ENCODE measurements around the gene RTN4IP1.

RTN4IP1 gene

GRCh38 chr6:106540907-106541306 is 88.4 kb downstream of the RTN4IP1 start:
- no peak for DNase-seq

GRCh38 chr6:106540432-106540831 is 88.9 kb downstream of the RTN4IP1 start:
- no peak for DNase-seq

- no peak for DNase-seq
Measured at GRCh38 chr6:106539936-106540335, 89.4 kb downstream of the RTN4IP1 start.

GRCh38 chr6:106538145-106538544 is 91.2 kb downstream of the RTN4IP1 start:
- DNase-seq = no peak

GRCh38 chr6:106537662-106538061 is 91.6 kb downstream of the RTN4IP1 start:
- peak; percentile 68 for DNase-seq

- DNase-seq = no peak
Measured at GRCh38 chr6:106536851-106537250, 92.4 kb downstream of the RTN4IP1 start.

- no peak for DNase-seq
Measured at GRCh38 chr6:106536357-106536756, 92.9 kb downstream of the RTN4IP1 start.

- DNase-seq = no peak
Measured at GRCh38 chr6:106535012-106535411, 94.3 kb downstream of the RTN4IP1 start.

- no peak for DNase-seq
Measured at GRCh38 chr6:106534564-106534982, 94.7 kb downstream of the RTN4IP1 start.

GRCh38 chr6:106534004-106534403 is 95.3 kb downstream of the RTN4IP1 start:
- DNase-seq = no peak

- peak; percentile 58 for DNase-seq
Measured at GRCh38 chr6:106533054-106533453, 96.2 kb downstream of the RTN4IP1 start.

- no peak for DNase-seq
Measured at GRCh38 chr6:106530502-106530901, 98.8 kb downstream of the RTN4IP1 start.

GRCh38 chr6:106530026-106530425 is 99.3 kb downstream of the RTN4IP1 start:
- no peak for DNase-seq

GRCh38 chr6:106529438-106529837 is 99.9 kb downstream of the RTN4IP1 start:
- no peak for DNase-seq

GRCh38 chr6:106528521-106528920 is 100.8 kb downstream of the RTN4IP1 start:
- DNase-seq = no peak

GRCh38 chr6:106527979-106528378 is 101.3 kb downstream of the RTN4IP1 start:
- DNase-seq = no peak

- no peak for DNase-seq
Measured at GRCh38 chr6:106527117-106527516, 102.2 kb downstream of the RTN4IP1 start.

- no peak for DNase-seq
Measured at GRCh38 chr6:106525882-106526275, 103.4 kb downstream of the RTN4IP1 start.

GRCh38 chr6:106525107-106525881 is 104.0 kb downstream of the RTN4IP1 start:
- no peak for DNase-seq

GRCh38 chr6:106522562-106523250 is 106.6 kb downstream of the RTN4IP1 start:
- DNase-seq = no peak

Data from islet precursor cell (in vitro differentiated cells).